NCI-H1694 (cell line): ENCODE results near the gene PRICKLE3.

Experiments
- DNase-seq: peaks from one replicate; lab custom pipeline; 2025; lab: John Stamatoyannopoulos, UW

Gene PRICKLE3, protein sequence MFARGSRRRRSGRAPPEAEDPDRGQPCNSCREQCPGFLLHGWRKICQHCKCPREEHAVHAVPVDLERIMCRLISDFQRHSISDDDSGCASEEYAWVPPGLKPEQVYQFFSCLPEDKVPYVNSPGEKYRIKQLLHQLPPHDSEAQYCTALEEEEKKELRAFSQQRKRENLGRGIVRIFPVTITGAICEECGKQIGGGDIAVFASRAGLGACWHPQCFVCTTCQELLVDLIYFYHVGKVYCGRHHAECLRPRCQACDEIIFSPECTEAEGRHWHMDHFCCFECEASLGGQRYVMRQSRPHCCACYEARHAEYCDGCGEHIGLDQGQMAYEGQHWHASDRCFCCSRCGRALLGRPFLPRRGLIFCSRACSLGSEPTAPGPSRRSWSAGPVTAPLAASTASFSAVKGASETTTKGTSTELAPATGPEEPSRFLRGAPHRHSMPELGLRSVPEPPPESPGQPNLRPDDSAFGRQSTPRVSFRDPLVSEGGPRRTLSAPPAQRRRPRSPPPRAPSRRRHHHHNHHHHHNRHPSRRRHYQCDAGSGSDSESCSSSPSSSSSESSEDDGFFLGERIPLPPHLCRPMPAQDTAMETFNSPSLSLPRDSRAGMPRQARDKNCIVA

DNA sequence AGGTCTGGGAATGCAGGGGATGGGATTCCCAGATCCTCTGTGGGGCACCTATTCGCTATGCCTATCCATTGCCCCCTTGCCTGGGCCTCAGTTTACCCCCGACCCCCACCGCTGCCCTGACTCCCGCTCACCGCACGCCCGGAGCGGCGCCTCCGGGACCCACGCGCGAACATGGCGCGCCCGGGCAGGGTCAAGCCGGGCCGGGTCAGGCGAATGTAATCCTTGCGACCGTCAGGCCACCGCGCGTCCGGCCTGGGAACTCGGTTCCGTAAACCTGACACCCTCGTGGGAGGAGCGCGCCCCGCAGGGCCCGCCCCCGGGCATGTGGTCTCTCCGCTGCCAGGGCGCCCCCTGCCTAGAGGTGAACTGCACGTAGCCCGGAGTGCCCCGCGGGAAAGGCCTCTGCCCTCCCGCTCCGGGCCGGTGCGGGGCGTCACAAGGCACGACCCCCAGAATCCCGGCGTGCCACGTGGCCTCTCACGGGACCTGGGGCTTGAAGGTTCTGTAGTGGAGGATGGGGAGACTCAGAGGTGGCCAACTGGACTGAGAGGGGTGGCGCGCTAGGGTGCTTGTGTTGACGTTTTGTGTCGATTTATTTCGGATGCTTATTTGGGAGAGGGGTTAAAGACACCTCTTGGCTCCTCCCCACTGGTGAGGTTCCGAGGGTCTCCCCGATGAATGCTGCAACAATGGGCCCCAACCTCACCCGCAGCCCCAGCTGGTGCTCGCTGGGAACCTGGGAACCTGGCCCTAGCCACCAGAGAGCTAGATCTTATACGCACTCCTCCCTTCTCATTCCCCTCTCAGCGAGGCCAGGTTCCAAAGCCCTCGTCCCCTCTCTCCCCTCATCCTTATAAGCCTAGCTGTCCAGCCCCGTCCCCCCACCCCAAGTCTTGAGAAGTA lies at the start of gene PRICKLE3:
PRICKLE3 (minus strand) TSS at position 249 of the 903 bp plus-strand sequence; CDS start at position 173, 76 bp downstream.
- DNase-seq: peak; percentile 20

DNA sequence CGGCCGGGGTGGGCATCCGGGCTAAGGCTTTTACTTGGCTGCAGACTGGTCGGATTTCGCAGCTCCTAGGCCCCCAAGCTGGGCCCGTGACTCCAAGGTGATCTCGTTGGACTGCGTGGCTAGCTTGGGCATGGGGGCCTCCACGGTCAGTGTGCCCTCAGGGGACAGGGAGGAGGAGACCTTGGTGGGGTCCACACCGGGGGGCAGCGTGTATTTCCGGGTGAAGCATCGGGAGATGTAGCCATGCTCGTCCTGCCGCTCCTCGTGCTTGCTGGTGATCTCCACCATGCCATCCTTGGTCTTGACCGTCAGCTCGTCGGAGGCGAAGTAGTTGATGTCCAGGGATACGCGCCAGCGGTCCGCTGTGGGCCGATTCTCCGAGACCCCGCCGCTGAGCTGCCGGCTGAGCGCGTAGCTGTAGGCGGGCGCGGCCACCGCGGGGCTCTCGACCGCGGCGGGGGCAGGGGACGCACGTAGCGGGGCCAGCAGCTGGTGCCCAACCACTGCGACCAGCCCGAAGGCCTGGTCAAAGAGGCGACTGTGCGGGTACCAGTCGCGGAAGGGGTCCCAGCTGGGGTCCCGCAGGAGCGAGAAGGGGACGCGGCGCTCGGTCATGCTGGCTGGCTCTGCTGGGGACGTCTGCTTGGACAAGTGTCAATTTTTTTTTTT lies 47.8 kb upstream of the PRICKLE3 start:
- no peak for DNase-seq

DNA sequence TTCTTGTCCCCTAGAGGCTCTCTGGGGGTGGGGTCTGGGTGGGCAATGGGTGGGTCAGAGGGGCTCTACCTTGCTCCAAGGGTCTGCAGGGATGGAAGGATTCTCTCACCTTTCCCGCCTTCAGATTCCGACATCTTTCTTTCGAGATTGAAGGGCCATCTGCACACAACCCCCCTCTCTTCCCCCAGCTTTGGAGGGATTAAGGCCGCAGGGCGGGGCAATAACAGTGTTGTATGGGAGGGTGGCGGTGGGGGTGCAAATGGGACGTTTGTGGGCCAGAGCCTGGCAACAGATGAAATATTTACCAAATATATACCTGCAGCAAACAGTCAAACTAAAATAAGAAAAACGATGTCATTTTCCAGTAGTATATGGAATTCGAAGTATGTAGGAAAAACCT lies 47.0 kb upstream of the PRICKLE3 start, which contains the start of gene CACNA1F:
CACNA1F (minus strand) TSS at position 165 of the 400 bp plus-strand sequence; CDS start at position 134, 31 bp downstream.
- no peak for DNase-seq

DNA sequence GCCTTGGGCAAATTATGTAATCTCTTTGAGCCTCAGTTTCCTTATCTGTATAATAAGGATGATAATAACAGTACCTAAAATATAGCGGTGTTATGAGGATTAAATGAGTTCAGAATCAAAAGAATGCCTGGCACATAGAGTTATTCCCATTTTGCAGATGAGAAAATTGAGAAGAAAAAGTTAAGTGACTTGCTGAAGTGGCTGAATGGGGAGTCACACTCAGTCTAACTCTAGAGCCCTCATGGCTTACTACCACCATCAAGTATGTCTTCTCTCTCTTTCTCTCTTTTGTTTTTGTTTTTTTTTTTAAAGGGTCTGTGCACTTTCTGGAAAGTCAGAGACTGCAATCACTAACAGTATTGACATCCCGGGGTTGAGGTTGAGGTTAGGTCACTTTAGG lies 46.4 kb upstream of the PRICKLE3 start:
- DNase-seq: no peak

DNA sequence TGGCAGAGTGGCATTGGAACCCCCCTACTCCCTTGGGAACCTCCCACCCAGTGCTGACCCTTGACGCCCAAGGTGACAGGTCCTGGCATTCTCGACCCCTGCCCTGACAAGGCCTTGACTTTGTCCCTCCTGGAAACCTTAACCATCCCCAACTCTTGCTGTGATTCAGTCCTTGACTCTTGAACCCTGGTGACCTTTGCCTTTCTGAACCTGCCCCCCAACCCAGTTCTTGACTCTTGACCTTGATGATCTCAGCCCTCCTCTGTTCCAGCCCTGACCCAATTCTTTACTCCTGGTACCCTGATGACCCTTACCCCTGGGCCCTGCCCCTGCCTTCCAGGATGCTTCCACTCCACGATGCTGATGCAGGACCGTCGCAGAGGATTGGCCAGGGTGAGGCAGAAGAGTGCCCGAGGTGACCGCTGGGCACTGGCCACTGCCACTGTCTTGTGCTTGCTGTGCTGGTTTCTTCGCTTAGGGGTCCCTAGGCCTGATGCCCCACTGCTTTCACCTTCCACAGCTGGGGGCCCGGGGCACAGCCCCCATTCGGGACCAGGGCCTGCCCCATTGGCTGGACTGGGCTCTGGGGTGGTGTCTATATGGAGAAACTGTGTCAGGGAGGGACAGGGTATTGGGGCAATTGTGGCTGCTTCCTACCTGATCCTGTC lies 45.3 kb upstream of the PRICKLE3 start:
- no peak for DNase-seq

DNA sequence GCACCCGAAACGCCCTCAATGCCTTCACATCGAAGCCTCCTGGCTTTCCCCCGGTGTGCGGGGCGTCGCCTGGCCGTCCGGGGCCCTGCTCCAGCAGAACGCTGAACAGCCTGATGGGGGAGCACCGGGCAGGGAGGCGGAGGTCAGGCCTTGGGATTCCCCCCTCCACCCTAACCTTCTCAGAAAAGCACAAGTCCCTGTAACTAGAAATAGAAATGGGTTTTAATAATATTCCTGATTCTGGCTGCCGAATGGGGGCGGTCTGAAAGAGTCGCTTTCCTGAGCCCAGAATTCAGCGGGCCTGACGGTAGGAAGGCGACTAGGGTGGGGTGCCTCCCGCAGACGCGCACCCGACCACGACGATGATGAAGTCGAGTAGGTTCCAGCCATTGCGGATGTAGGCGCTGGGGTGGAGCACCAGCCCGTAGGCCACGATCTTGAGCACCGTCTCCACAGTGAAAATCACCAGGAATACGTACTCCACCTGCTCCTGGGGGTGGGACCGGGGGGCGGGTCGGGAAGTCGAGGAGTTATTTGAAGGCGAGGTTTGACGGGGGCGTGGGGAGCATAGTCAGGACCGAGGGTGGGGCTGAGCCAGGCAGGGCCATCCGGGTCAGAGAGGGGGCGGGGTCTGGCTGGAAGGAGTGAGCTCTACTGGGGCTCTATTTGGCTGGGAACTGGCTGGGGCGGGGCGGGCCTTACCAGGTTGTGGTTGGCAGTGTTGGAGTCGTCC lies 44.5 kb upstream of the PRICKLE3 start:
- DNase-seq: no peak

DNA sequence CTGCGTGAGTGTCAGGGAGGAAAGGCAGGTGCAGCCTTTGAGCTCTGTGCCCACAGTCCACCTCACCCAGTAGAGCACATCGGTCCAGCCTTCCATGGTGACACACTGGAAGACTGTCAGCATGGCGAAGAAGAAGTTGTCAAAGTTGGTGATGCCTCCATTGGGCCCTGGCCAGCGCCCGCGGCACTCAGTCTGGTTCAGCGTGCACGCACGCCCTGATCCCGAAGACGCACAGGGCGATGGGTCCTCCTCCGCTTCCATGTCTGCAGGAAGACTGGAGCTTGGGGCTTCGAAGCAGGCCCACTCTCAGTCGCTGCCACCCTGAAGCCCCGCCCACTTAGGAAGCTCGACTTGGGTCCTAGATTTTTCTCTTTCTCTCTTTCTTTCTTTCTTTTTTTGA lies 42.0 kb upstream of the PRICKLE3 start:
- no peak for DNase-seq

DNA sequence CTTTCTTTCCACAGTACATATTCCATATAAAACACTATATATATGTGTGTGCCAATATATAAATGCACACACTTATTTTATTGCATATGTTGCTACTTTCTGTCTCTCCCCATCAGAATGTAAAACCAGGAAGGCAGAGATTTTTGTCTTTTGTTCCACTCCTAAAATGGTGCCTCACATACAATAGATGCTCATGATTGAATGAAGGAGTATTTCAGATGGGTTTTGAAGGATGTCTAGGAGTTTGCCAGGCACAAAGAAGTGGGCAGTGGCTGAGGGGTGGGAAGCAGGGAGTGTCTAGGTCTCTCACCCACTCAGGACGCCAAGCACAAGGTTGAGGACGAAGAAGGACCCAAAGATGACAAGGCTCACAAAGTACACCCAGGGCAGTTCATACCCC lies 41.6 kb upstream of the PRICKLE3 start:
- no peak for DNase-seq

DNA sequence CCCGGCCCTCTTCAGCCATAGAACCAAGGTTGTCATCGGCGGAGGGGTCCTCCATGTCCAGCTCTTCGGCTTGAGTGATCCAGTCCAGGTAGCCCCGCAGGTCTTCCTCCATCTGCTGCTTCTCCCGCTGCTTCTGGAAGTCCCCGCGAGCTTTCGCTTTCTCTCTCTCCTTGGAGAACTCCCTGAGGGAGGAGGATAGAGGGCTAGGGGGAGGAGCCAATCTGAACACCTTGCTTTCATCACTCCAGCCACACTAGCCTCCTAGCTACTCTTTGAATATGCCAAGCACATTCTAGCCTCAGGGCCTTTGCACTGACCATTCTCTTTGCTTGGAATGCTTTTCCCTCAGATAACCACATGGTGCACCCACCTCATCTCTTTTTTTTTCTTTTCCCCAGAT lies 40.8 kb upstream of the PRICKLE3 start:
- no peak for DNase-seq

DNA sequence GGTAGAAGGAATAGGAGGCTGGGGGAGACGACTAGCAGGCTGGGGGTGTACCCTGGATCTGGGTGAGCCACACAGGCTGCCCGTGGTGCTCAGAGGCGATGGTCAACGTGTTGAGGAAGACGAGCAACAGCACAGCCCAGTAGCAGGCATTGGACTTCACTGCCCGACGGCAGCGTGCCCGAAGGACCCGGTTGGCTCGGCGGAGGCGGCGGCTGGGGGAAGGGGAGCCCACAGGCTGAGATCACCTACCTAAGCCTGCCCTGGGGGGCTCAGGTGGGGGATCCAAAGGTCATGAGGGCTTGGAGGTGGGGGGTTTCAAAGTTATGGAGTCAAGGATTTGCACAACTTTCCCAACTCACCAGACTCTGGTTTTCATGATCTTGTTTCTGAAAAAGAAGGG lies 39.7 kb upstream of the PRICKLE3 start:
- no peak for DNase-seq

DNA sequence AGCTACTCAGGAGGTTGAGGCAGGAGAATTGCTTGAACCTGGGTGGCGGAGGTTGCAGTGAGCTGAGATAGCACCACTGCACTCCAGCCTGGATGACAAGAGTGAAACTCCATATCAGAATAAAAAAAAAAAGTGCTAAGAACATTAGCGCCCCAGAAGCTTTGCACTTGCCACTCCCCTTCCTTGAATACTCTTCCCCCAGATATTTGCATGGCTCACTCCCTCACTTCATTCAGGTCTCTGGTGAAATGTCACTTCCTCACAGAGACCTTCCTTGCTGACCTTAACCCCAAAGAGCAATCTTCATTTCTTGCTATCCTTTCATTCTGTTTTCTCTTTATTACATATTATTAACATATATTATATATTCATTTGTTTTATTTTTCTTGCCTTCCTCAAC lies 35.7 kb upstream of the PRICKLE3 start:
- no peak for DNase-seq

DNA sequence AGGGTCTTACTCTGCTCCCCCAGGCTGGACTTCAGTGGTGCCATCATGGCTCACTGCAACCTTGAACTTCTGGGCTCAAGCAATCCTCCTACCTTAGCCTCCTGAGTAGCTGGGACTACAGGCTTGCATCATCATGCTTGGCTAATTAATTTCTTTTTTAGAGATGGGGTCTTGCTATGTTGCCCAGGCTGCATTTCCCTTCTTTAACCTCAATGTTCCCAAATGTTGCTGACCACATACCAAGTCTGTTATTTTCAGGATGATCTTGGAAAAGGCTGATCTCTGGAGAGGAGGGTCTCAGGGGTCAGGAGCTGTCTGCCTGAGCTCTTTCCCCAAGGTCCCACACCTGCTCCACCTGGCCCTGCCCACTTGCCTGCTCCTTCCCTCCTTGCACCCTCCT lies 33.9 kb upstream of the PRICKLE3 start:
- no peak for DNase-seq

DNA sequence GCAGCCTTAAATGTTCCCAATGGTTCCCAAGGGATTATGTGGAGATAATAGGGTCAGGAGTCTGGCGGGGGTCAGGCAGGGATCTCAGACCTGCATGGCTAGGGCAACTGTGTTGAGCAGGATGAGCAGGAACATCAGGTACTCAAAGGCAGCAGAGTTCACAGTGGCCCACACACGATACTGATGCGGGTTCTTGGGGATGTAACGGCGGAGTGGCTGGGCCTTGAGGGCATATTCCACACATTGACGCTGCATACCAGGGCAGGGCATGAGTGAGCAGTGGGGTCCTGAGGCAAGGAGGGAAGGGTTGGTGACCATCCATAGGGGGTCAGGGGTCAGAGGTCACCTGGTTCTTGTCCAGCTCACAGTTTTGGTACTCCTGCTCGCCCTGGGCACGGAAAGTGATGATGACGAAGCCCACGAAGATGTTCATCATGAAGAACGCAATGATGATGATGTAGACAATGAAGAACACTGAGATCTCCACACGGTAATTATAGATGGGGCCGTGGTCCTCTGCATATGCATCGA lies 28.9 kb upstream of the PRICKLE3 start:
- no peak for DNase-seq

DNA sequence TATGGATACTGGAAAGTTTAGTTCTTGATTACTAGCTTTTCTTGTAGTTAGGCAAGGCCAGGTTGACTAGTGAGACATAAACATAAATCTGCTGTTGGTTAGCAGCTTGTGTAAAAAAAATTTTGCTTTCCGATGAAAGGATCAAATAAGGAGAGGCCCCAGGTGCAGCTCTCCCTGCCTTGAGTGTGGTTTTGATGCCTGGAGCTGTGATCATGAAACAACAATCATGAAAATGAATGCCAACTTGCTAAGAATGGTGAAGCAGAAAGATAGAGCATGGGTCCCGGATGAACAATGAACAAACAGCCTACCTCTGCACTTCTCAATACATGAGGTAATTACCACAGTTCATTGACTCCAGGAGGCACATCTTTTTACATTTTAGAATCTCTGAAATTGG lies 28.2 kb upstream of the PRICKLE3 start:
- no peak for DNase-seq

DNA sequence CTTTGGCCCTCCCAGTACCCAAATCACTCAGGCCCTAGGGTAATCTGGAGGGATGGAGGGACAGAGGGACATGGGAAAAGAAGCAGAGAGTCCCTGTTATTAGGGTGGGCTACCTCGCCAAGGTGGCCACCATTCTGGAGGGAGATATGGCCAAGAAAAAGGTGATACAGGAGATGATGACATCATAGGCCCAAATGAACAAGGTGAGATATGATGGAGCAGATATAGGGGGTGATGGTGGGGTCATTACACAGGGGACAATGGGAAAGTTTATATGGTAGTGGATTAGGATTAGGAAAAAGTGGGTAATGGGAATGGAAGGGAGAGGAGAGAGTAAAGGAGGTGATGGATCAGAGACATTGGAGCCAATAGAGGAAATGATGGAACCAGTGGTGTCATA lies 26.7 kb upstream of the PRICKLE3 start:
- DNase-seq: no peak

DNA sequence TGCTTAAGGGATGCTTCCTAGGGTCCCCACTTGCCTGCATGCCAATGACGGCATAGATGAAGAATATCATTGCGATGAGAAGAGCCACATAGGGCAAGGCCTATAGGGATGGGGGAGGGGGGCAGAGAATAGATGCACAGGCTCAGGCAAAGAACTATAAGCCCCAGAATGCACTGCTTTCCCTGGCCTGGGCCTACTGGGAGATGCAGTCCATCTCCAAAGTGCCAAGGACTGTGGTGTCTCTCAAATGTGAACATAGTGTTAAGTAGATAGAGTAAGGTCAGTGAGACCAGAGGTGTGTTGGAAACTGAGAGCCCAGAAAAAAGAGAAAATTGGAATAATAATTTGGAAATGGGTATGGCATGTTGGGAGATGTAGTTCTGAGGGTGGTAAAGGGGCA lies 26.0 kb upstream of the PRICKLE3 start:
- DNase-seq: no peak

DNA sequence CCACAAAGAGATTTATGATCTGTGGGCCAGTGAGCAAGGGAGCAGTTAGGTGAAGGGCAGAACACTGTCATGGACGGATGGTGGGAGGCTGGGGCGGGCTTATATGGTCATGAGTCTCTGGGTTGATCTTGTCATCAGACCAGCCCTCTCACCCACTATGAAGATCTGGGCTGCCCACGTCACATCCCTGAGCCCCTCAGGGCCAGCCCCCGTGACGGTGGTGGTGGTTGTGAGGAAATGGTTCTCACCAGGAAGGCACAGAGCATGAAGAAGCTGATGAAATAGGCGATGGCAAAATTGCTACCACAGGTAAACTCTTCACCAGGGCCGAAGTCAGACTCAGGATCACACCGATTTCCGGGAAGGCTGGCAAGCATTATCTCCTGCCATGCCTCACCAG lies 24.9 kb upstream of the PRICKLE3 start:
- no peak for DNase-seq

DNA sequence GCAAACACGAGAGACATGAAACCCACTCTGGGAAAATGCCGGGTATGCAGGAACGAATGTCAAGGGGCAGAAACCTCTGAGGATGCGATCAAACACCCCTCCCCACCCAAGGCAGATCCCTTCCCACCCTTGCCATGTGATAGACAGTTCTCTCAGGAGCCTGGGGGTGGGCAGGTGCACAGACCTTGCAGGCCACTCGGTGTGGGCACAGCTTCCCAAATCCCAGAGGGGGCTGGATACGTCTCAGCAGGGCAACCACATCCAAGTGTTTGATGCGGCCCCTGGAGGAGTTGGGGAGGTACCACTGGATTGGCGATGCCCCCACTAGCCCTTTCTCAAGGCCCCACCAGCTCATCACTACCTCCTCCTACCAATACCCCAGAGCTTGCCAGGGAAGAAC lies 24.2 kb upstream of the PRICKLE3 start:
- DNase-seq: no peak

DNA sequence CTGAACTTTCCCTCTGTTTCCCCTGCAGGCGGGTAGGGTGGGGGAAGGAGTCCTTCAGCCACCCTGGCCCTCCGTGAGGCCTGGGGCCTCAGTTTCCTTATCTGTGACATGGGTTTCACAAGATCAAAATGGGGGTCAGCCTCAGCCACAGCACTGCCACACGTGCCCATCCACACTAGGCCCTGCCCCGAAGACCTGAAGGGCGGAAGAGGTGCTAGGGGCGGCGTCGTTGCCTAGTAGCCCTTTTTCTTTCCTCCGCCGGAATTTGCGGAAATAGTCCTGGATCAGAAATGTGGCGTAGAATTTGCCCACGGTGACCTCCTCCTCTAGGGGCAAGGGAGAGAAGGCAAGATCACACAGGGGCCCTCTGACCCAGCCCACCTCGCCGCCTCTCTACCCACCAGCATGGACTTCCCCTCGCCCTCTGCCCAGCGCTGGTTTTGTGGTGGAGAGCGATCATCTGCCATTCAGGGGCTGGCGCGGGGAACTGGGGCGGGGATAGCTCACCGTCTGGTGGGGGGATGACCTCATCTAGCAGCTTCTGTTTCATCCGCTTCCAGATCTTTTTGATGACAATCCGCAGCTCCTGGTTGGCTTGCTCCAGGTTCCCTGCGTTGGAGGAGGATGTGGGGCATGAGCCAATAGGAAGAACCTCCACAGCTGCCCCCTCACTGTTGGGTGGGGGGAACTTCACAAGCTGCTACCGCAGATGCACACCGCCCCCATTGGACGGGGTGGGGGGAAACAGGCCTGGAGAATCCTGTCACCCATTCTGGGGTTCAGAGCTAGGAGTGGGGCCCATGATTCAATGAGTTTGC lies 23.5 kb upstream of the PRICKLE3 start:
- peak; percentile 85 for DNase-seq

DNA sequence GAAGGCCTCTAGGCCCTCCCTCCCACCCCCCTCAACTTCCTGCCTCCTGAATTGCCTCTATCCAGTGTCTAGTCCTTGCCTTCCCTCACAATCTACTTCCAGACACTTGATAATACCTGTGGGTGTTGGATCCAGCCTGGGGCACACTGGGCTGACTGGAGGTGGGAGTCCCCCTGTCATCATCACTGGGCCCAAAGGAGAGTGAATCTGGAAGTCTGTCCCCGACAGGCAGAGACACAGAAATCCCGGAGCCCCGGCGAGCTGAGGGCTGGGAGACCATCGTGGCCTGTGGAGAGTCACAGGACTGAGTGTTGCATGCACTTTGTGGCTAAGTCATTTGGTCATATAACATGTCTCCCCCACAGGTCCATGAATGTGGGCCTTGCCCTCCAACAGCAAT lies 22.2 kb upstream of the PRICKLE3 start:
- DNase-seq: no peak
